Hippocampal formation (tissue), 2 donors: ENCODE measurements around the gene PRKG1.

Source experiments
- DNase-seq, 2 donors: peaks; one replicate each; lab custom pipeline; 2025; lab: John Stamatoyannopoulos, UW

PRKG1 gene

GRCh38 chr10:52258799-52259425 is 1184.6 kb downstream of the PRKG1 start:
- no peak for DNase-seq

- no peak for DNase-seq
Observed at GRCh38 chr10:52259426-52259812, 1185.1 kb downstream of the PRKG1 start.

GRCh38 chr10:52261362-52261761 is 1187.1 kb downstream of the PRKG1 start:
- no peak for DNase-seq

GRCh38 chr10:52265131-52265926 is 1191.0 kb downstream of the PRKG1 start:
- DNase-seq: no peak

GRCh38 chr10:52266858-52267257 is 1192.6 kb downstream of the PRKG1 start:
- DNase-seq: no peak

- DNase-seq: no peak
Observed at GRCh38 chr10:52268790-52269189, 1194.5 kb downstream of the PRKG1 start.

GRCh38 chr10:52269233-52269632 is 1194.9 kb downstream of the PRKG1 start:
- no peak for DNase-seq

GRCh38 chr10:52276163-52276562 is 1201.9 kb downstream of the PRKG1 start:
- DNase-seq: no peak

GRCh38 chr10:52276986-52277385 is 1202.7 kb downstream of the PRKG1 start:
- no peak for DNase-seq

GRCh38 chr10:52279546-52279945 is 1205.3 kb downstream of the PRKG1 start:
- no peak for DNase-seq

GRCh38 chr10:52280051-52280450 is 1205.8 kb downstream of the PRKG1 start:
- no peak for DNase-seq

GRCh38 chr10:52283174-52283573 is 1208.9 kb downstream of the PRKG1 start:
- no peak for DNase-seq

- DNase-seq: no peak
Observed at GRCh38 chr10:52284416-52285013, 1210.2 kb downstream of the PRKG1 start.

- no peak for DNase-seq
Observed at GRCh38 chr10:52287866-52288265, 1213.6 kb downstream of the PRKG1 start.

GRCh38 chr10:52297747-52298146 is 1223.5 kb downstream of the PRKG1 start:
- DNase-seq: no peak

GRCh38 chr10:52300599-52301277 is 1226.5 kb downstream of the PRKG1 start:
- no peak for DNase-seq

GRCh38 chr10:52308251-52309031 is 1234.2 kb downstream of the PRKG1 start:
- DNase-seq: peak; percentile 51 to 79

GRCh38 chr10:52312942-52313255 is 1238.6 kb downstream of the PRKG1 start:
- DNase-seq: no peak

- DNase-seq: no peak
Observed at GRCh38 chr10:52313256-52313932, 1239.1 kb downstream of the PRKG1 start.

GRCh38 chr10:52313933-52314821 is 1239.9 kb downstream of the PRKG1 start, which contains the start of gene DKK1:
DKK1 (plus strand) TSS chr10:52314281; CDS start chr10:52314435, 154 bp downstream.
- no peak for DNase-seq
